HG03354 (cell line): ENCODE measurements around the gene OPRM1.
"Not testable (repeated sequence)": the region's sequence is repeated elsewhere in the genome, so short reads cannot be mapped to it uniquely, and the experiment has no call there.

ENCODE experiments used
- ATAC-seq: cut with Tn5 transposase; IDR thresholded peaks from one replicate; pipeline ENCODE4 v1.9.1; 2021; ENCODE audit warnings: mild to moderate bottlenecking; ENCODE audit not compliant: unreplicated experiment, poor library complexity, severe bottlenecking

The OPRM1 gene

GRCh38 chr6:154078596-154078995 lies 39.6 kb downstream of the OPRM1 start:
- not testable (repeated sequence) for ATAC-seq

GRCh38 chr6:154080461-154081189 lies 41.6 kb downstream of the OPRM1 start:
- ATAC-seq: no peak

GRCh38 chr6:154086510-154086909 lies 47.5 kb downstream of the OPRM1 start:
- no peak for ATAC-seq

- ATAC-seq: no peak
Observed at GRCh38 chr6:154092326-154092962, 53.4 kb downstream of the OPRM1 start.

- no peak for ATAC-seq
Observed at GRCh38 chr6:154093231-154094044, 54.4 kb downstream of the OPRM1 start.

GRCh38 chr6:154095571-154095970 lies 56.5 kb downstream of the OPRM1 start:
- no peak for ATAC-seq

GRCh38 chr6:154096316-154096715 lies 57.3 kb downstream of the OPRM1 start:
- no peak for ATAC-seq

- no peak for ATAC-seq
Observed at GRCh38 chr6:154096834-154097233, 57.8 kb downstream of the OPRM1 start.

- no peak for ATAC-seq
Observed at GRCh38 chr6:154099211-154099610, 60.2 kb downstream of the OPRM1 start.

GRCh38 chr6:154106251-154106650 lies 67.2 kb downstream of the OPRM1 start:
- no peak for ATAC-seq

GRCh38 chr6:154111025-154111424 lies 72.0 kb downstream of the OPRM1 start:
- ATAC-seq: no peak

- no peak for ATAC-seq
Observed at GRCh38 chr6:154112181-154112809, 73.3 kb downstream of the OPRM1 start.

GRCh38 chr6:154113392-154113791 lies 74.4 kb downstream of the OPRM1 start:
- no peak for ATAC-seq

GRCh38 chr6:154117485-154117884 lies 78.4 kb downstream of the OPRM1 start:
- no peak for ATAC-seq

GRCh38 chr6:154122195-154122925 lies 83.3 kb downstream of the OPRM1 start:
- no peak for ATAC-seq

- ATAC-seq: no peak
Observed at GRCh38 chr6:154123155-154123956, 84.3 kb downstream of the OPRM1 start.

- ATAC-seq: no peak
Observed at GRCh38 chr6:154125421-154125820, 86.4 kb downstream of the OPRM1 start.

- no peak for ATAC-seq
Observed at GRCh38 chr6:154127657-154128056, 88.6 kb downstream of the OPRM1 start.
